ENCODE data around the gene MTOR. TPM values are rescaled to one million over a fixed set of nuclear protein-coding genes. Genes with fewer than 3 reads are reported as not detected.

Gene MTOR
- total and polyA plus RNA-seq, 8 donors: 6.3 to 42.4 (median 28.6) TPM

- Histone ChIP-seq H3K27ac (no peak overlapping the region), H3K4me3 (no peak overlapping the region), H3K9me3 (no peaks in the 10 kb centered on the region), H3K36me3 (peaks cover 99 to 100% (median 100%) of the 10 kb centered on the region in 4 donors), H3K27me3 (no peaks in the 10 kb centered on the region), H3K4me1 (no peaks in the 10 kb centered on the region)
- TF ChIP-seq POLR2A (IDR thresholded peaks at IDR 0.05) (no peak), POLR2AphosphoS5 (IDR thresholded peaks at IDR 0.05) (no peak), CTCF (IDR thresholded peaks at IDR 0.05) (no peak), EP300 (IDR thresholded peaks at IDR 0.05) (no peak)
- DNase-seq: no peak
- WGBS, 5 donors: 49 to 74% (median 58%) methylated on average over 13 of the region's 13 CpGs
- intact Hi-C loops (cut with DNase I; ENCODE audit: low total_unique reads): no loop called here
Measured at GRCh38 chr1:11072216-11072917, 190.0 kb downstream of the MTOR start.

GRCh38 chr1:11071463-11072215, 190.7 kb downstream of the MTOR start:
- no peaks in the 10 kb centered on the region for H3K9me3 ChIP-seq
- peaks cover 96 to 100% (median 100%) of the 10 kb centered on the region in 4 donors for H3K36me3 ChIP-seq
- peak; percentile 46 to 48 for DNase-seq
- no peak for TF ChIP-seq POLR2AphosphoS5 (IDR thresholded peaks at IDR 0.05)
- TF ChIP-seq POLR2A (IDR thresholded peaks at IDR 0.05): no peak
- no peak for TF ChIP-seq CTCF (IDR thresholded peaks at IDR 0.05)
- no peak for TF ChIP-seq EP300 (IDR thresholded peaks at IDR 0.05)
- WGBS, 5 donors: 54 to 71% (median 61%) methylated on average over 15 of the region's 15 CpGs
- H3K4me3 ChIP-seq: no peak overlapping the region
- no peak overlapping the region for H3K27ac ChIP-seq
- intact Hi-C loops (cut with DNase I; ENCODE audit: low total_unique reads): no loop called here
- H3K27me3 ChIP-seq: no peaks in the 10 kb centered on the region
- H3K4me1 ChIP-seq: no peaks in the 10 kb centered on the region

- peaks cover 95 to 100% (median 100%) of the 10 kb centered on the region in 4 donors for H3K36me3 ChIP-seq
Measured at GRCh38 chr1:11070876-11071275, 191.5 kb downstream of the MTOR start.

More at GRCh38 chr1:11070876-11071275, 191.5 kb downstream of the MTOR start:
- no peak overlapping the region for H3K4me3 ChIP-seq
- WGBS, 5 donors: 88 to 93% (median 92%) methylated on average over 9 to 11 of the region's 11 CpGs
- no peak overlapping the region for H3K27ac ChIP-seq
- no peaks in the 10 kb centered on the region for H3K27me3 ChIP-seq
- no peak for DNase-seq
- intact Hi-C loops (cut with DNase I; ENCODE audit: low total_unique reads): no loop called here
- TF ChIP-seq POLR2AphosphoS5 (IDR thresholded peaks at IDR 0.05) (no peak), CTCF (IDR thresholded peaks at IDR 0.05) (no peak), POLR2A (IDR thresholded peaks at IDR 0.05) (no peak), EP300 (IDR thresholded peaks at IDR 0.05) (no peak)
- H3K9me3 ChIP-seq: no peaks in the 10 kb centered on the region
- H3K4me1 ChIP-seq: no peaks in the 10 kb centered on the region

All from stomach (tissue), 9 donors.